ENCODE data around the gene PPDPF.

Gene PPDPF

GRCh38 chr20:63508072-63508768 is 12.3 kb upstream of the PPDPF start:
- TF ChIP-seq FOXP2 (optimal IDR thresholded peaks at IDR 0.05; ENCODE audit: borderline replicate concordance, extremely low read depth, extremely low read length, insufficient read depth) = no peak
- TF ChIP-seq REST (IDR thresholded peaks at IDR 0.05; ENCODE audit: insufficient read depth in 1 of 2, low read depth in 2 of 2, low read length in 2 of 2) = no peak
- TF ChIP-seq SIN3A (IDR thresholded peaks at IDR 0.05; ENCODE audit: borderline replicate concordance, insufficient read depth, low read length) = no peak
- TF ChIP-seq TAF1 (IDR thresholded peaks at IDR 0.05; ENCODE audit: borderline replicate concordance, insufficient read depth, low read length) = no peak
- TF ChIP-seq POLR2AphosphoS5 (IDR thresholded peaks at IDR 0.05; ENCODE audit: low read depth, low read length) = no peak

- TF ChIP-seq REST (IDR thresholded peaks at IDR 0.05; ENCODE audit: insufficient read depth in 1 of 2, low read depth in 2 of 2, low read length in 2 of 2) (no peak), TAF1 (IDR thresholded peaks at IDR 0.05; ENCODE audit: borderline replicate concordance, insufficient read depth, low read length) (no peak), SIN3A (IDR thresholded peaks at IDR 0.05; ENCODE audit: borderline replicate concordance, insufficient read depth, low read length) (no peak), FOXP2 (optimal IDR thresholded peaks at IDR 0.05; ENCODE audit: borderline replicate concordance, extremely low read depth, extremely low read length, insufficient read depth) (no peak)
Measured at GRCh38 chr20:63509088-63509564, 11.4 kb upstream of the PPDPF start.

DNA sequence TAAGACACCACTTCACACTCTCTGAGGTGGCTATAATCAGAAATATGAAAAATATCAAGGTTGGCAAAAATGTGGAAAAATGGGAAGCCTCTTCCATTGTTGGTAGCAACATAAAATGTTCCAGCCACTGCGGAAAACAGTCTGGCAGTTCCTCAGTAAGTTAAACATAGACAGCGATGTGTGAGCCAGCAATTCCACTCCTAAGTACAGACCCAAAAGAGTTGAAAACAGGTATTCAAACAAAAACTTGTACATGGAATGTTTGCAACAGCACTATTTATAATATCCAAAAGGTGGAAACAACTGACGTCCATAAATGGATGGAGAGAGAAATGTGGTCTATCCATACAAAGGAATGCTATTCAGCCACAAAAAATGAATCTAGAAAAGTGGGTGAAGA is 7.4 kb upstream of the PPDPF start:
- TF ChIP-seq TAF1 (IDR thresholded peaks at IDR 0.05; ENCODE audit: borderline replicate concordance, insufficient read depth, low read length) = no peak
- TF ChIP-seq REST (IDR thresholded peaks at IDR 0.05; ENCODE audit: insufficient read depth in 1 of 2, low read depth in 2 of 2, low read length in 2 of 2) = no peak
- no peak for TF ChIP-seq SIN3A (IDR thresholded peaks at IDR 0.05; ENCODE audit: borderline replicate concordance, insufficient read depth, low read length)
- TF ChIP-seq POLR2AphosphoS5 (IDR thresholded peaks at IDR 0.05; ENCODE audit: low read depth, low read length) = no peak
- TF ChIP-seq FOXP2 (optimal IDR thresholded peaks at IDR 0.05; ENCODE audit: borderline replicate concordance, extremely low read depth, extremely low read length, insufficient read depth) = no peak

DNA sequence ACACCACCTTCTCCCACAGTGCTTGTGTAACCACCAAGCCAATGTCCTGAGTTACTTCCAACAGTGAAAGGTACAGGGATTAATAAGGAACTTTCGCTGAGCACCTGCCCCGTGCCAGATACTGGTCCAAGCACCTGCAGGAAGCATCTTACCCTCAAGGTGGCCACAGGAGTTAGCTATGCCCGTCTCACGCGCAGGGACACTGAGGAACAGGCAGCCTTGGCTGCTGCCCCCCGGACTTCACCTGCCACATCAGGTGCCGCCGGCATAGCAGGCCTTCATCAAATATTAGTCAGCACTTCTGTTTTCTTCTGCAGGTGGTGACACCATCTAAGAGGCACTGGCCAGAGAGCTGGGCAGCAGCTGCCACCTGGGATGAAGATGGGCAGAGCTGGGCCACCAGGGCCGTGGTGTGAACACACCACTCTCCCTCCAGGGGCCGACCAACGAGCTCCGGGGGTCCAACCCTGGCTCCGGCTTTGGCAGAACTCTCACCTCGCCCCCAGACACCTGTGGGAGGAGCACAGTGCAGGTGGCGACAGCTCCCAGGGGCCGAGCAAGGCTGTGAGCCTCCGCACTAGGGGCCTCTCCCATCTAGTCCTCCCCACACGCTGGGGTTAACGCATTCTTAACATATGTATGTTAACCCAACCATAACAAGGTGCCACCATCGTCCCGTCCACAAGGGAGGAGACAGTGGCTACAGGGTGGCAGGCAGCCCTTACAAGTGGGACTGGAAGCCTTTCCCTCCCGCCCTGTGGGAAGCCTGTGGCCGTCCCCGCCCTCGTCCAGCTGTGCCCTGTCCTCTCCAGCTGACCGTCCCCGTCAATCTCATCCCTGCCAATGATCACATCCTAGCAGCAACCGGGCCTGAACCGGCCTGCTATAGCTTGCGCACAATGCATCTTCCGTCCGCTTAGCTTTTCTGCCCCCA is 2.9 kb upstream of the PPDPF start:
- TF ChIP-seq FOXP2 (optimal IDR thresholded peaks at IDR 0.05; ENCODE audit: borderline replicate concordance, extremely low read depth, extremely low read length, insufficient read depth) (no peak), SIN3A (IDR thresholded peaks at IDR 0.05; ENCODE audit: borderline replicate concordance, insufficient read depth, low read length) (no peak), TAF1 (IDR thresholded peaks at IDR 0.05; ENCODE audit: borderline replicate concordance, insufficient read depth, low read length) (no peak), POLR2AphosphoS5 (IDR thresholded peaks at IDR 0.05; ENCODE audit: low read depth, low read length) (no peak), REST (IDR thresholded peaks at IDR 0.05; ENCODE audit: insufficient read depth in 1 of 2, low read depth in 2 of 2, low read length in 2 of 2) (no peak)
